Stimulated activated CD4-positive, alpha-beta T cell treated with anti-CD3 and anti-CD28 coated beads, Interleukin-4, amount 100 ng/mL, for 1 hour (primary cell): ENCODE measurements around the gene ENTPD6.
"Not testable (repeated sequence)": the region's sequence is repeated elsewhere in the genome, so short reads cannot be mapped to it uniquely, and the experiment has no call there.

Experiments used
- DNase-seq: peaks from one replicate; pipeline ENCODE4 v3.0.0-alpha.2; 2020

Gene ENTPD6

GRCh38 chr20:25225642-25226432 lies 30.3 kb downstream of the ENTPD6 start:
- no peak for DNase-seq

GRCh38 chr20:25226433-25227316 lies 31.2 kb downstream of the ENTPD6 start:
- DNase-seq, result no peak

GRCh38 chr20:25227317-25227831 lies 31.9 kb downstream of the ENTPD6 start:
- no peak for DNase-seq

GRCh38 chr20:25229486-25230165 lies 34.1 kb downstream of the ENTPD6 start:
- DNase-seq, result no peak

GRCh38 chr20:25230166-25230831 lies 34.8 kb downstream of the ENTPD6 start:
- no peak for DNase-seq

- DNase-seq, result no peak
Observed at GRCh38 chr20:25233016-25233772, 37.7 kb downstream of the ENTPD6 start.

- DNase-seq, result not testable (repeated sequence)
Observed at GRCh38 chr20:25234009-25234849, 38.7 kb downstream of the ENTPD6 start.

- no peak for DNase-seq
Observed at GRCh38 chr20:25236450-25237304, 41.2 kb downstream of the ENTPD6 start.

- peak; percentile 45 for DNase-seq
Observed at GRCh38 chr20:25237610-25238318, 42.3 kb downstream of the ENTPD6 start.

GRCh38 chr20:25238319-25239037 lies 43.0 kb downstream of the ENTPD6 start:
- DNase-seq, result no peak

GRCh38 chr20:25239387-25240370 lies 44.2 kb downstream of the ENTPD6 start:
- no peak for DNase-seq

- DNase-seq, result not testable (repeated sequence)
Observed at GRCh38 chr20:25240851-25241658, 45.5 kb downstream of the ENTPD6 start.

- not testable (repeated sequence) for DNase-seq
Observed at GRCh38 chr20:25241659-25241955, 46.1 kb downstream of the ENTPD6 start.

GRCh38 chr20:25242231-25242630 lies 46.7 kb downstream of the ENTPD6 start:
- DNase-seq, result no peak

GRCh38 chr20:25243416-25243979 lies 48.0 kb downstream of the ENTPD6 start:
- no peak for DNase-seq

- no peak for DNase-seq
Observed at GRCh38 chr20:25244976-25245375, 49.5 kb downstream of the ENTPD6 start.
